ENCODE measurements around the gene GLRX.

The GLRX gene

GRCh38 chr5:95770830-95771708 lies 51.5 kb downstream of the GLRX start:
- Histone ChIP-seq H3K4me1 (peaks cover 28% of the 10 kb centered on the region), H3K79me2 (no peaks in the 10 kb centered on the region), H2AFZ (peak overlapping the region; percentile 59), H3K4me3 (ENCODE audit: low read depth, low read length) (no peak overlapping the region), H3K36me3 (ENCODE audit: control insufficient read depth, insufficient read depth, low read length) (no peaks in the 10 kb centered on the region), H3K4me2 (ENCODE audit: low read length) (peak overlapping the region; percentile 50), H3K27ac (peak overlapping the region; percentile 86), H3K27me3 (ENCODE audit: control insufficient read depth, insufficient read depth, low read length) (no peaks in the 10 kb centered on the region), H3K9me3 (ENCODE audit: control insufficient read depth, low read length) (no peaks in the 10 kb centered on the region), H3K9ac (no peak overlapping the region)
- no peak for TF ChIP-seq CTCF (IDR thresholded peaks at IDR 0.05)

GRCh38 chr5:95768731-95769130 lies 53.8 kb downstream of the GLRX start:
- no peaks in the 10 kb centered on the region for H3K9me3 ChIP-seq (ENCODE audit: control insufficient read depth, low read length)
- TF ChIP-seq CTCF (IDR thresholded peaks at IDR 0.05): no peak
- H3K27me3 ChIP-seq (ENCODE audit: control insufficient read depth, insufficient read depth, low read length): no peaks in the 10 kb centered on the region
- H3K4me3 ChIP-seq (ENCODE audit: low read depth, low read length): no peak overlapping the region
- H3K27ac ChIP-seq: peak overlapping the region; percentile 48
- peaks cover 26% of the 10 kb centered on the region for H3K4me1 ChIP-seq
- H3K4me2 ChIP-seq (ENCODE audit: low read length): no peak overlapping the region
- peak overlapping the region; percentile 57 for H2AFZ ChIP-seq
- H3K79me2 ChIP-seq: no peaks in the 10 kb centered on the region
- no peaks in the 10 kb centered on the region for H3K36me3 ChIP-seq (ENCODE audit: control insufficient read depth, insufficient read depth, low read length)
- H3K9ac ChIP-seq: no peak overlapping the region

GRCh38 chr5:95763941-95764340 lies 58.6 kb downstream of the GLRX start:
- no peak overlapping the region for H3K27ac ChIP-seq
- no peaks in the 10 kb centered on the region for H3K36me3 ChIP-seq (ENCODE audit: control insufficient read depth, insufficient read depth, low read length)
- no peaks in the 10 kb centered on the region for H3K79me2 ChIP-seq
- H3K4me2 ChIP-seq (ENCODE audit: low read length): no peak overlapping the region
- H3K4me3 ChIP-seq (ENCODE audit: low read depth, low read length): no peak overlapping the region
- peaks cover 15% of the 10 kb centered on the region for H3K4me1 ChIP-seq
- no peaks in the 10 kb centered on the region for H3K27me3 ChIP-seq (ENCODE audit: control insufficient read depth, insufficient read depth, low read length)
- H2AFZ ChIP-seq: no peak overlapping the region
- H3K9me3 ChIP-seq (ENCODE audit: control insufficient read depth, low read length): no peaks in the 10 kb centered on the region
- no peak overlapping the region for H3K9ac ChIP-seq
- TF ChIP-seq CTCF (IDR thresholded peaks at IDR 0.05): no peak
